Vagina (tissue), 2 donors: Measurements from ENCODE around the gene GNL2.

Source experiments
- POLR2AphosphoS5 ChIP-seq, 2 donors: sonication (generic); formaldehyde crosslinking; IDR thresholded peaks; one replicate each; pipeline ENCODE4 v1.9.0; 2017; ENCODE audit warnings: antibody characterized with exemption in 2 of 2, mild to moderate bottlenecking in 2 of 2, low read depth in 1 of 2; ENCODE audit not compliant: insufficient read depth in 1 of 2
- TF ChIP-seq, protein P1 (sequence below), 3 experiments: fragments of 450-650 bp in 2 of 3; fragments of 200-600 bp in 1 of 3; sonication (generic) in 1 of 3; IDR thresholded peaks; one replicate each; pipeline ENCODE4 v1.5.1; 2017 to 2019; ENCODE audit warnings: antibody characterized with exemption in 3 of 3, mild to moderate bottlenecking in 2 of 3, moderate library complexity in 2 of 3

DNA sequence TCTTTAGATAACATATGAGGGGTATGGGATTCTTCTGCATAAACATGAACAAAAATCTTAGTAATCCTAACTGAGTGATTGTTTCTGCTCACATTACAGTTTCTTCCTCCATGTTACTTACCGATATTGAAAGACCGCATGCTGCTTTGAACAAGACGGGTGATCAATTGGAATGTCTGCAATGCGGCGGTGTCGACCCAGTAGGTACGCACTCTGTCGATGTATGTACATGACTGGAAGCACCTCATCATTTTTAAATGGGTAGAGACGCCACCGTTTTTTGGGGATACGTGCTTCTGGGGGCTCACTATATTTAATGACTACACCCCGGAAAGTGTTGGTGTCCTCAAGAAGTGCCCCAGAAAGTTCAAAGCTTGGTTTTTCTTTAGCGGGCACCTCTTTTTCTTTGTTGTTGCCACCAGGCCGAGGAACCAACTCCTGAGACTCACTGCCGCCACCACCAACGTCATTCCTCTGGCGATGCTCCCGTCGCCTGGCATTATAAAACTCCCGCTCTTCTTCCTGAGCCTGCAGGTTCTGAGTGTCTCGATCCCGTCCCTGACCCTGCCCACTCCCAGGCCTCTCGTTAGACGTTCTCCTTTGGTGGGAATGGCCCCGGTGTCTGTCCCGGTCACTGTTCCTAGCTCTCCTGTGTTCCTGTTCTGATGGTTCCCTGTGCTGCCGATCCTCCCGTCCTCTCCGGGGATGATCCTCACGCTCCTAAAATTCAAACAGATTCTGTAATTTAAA lies 55.5 kb downstream of the GNL2 start:
- TF ChIP-seq, protein P1, sequence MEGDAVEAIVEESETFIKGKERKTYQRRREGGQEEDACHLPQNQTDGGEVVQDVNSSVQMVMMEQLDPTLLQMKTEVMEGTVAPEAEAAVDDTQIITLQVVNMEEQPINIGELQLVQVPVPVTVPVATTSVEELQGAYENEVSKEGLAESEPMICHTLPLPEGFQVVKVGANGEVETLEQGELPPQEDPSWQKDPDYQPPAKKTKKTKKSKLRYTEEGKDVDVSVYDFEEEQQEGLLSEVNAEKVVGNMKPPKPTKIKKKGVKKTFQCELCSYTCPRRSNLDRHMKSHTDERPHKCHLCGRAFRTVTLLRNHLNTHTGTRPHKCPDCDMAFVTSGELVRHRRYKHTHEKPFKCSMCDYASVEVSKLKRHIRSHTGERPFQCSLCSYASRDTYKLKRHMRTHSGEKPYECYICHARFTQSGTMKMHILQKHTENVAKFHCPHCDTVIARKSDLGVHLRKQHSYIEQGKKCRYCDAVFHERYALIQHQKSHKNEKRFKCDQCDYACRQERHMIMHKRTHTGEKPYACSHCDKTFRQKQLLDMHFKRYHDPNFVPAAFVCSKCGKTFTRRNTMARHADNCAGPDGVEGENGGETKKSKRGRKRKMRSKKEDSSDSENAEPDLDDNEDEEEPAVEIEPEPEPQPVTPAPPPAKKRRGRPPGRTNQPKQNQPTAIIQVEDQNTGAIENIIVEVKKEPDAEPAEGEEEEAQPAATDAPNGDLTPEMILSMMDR (IDR thresholded peaks at IDR 0.05), result no peak
- no peak for TF ChIP-seq POLR2AphosphoS5 (IDR thresholded peaks at IDR 0.05; ENCODE audit: insufficient read depth in 1 of 2, low read depth in 1 of 2)
